WTC11 (cell line): ENCODE measurements around the gene PDSS2.

Experiments used
- ATF3 ChIP-seq: sonication (generic); formaldehyde crosslinking; conservative IDR thresholded peaks from 2 replicates; pipeline ENCODE4 v1.8.1; 2022; ENCODE audit warnings: mild to moderate bottlenecking, missing genetic modification reagents
- CTCF ChIP-seq: fragments of 200-600 bp; IDR thresholded peaks from 2 replicates; pipeline ENCODE4 v1.8.0; 2022; ENCODE audit warnings: antibody characterized with exemption
- E2F1 ChIP-seq: sonication (generic); formaldehyde crosslinking; IDR thresholded peaks from 2 replicates; pipeline ENCODE4 v1.8.0; 2022; ENCODE audit warnings: mild to moderate bottlenecking, missing genetic modification reagents
- ELF4 ChIP-seq: sonication (generic); formaldehyde crosslinking; IDR thresholded peaks from 2 replicates; pipeline ENCODE4 v1.8.1; 2022; ENCODE audit warnings: low read depth, mild to moderate bottlenecking, moderate library complexity, missing genetic modification reagents
- IRF1 ChIP-seq: sonication (generic); formaldehyde crosslinking; IDR thresholded peaks from 2 replicates; pipeline ENCODE4 v1.8.0; 2023; ENCODE audit warnings: missing genetic modification reagents
- MAX ChIP-seq: sonication (generic); formaldehyde crosslinking; IDR thresholded peaks from 2 replicates; pipeline ENCODE4 v1.8.0; 2022; ENCODE audit warnings: mild to moderate bottlenecking, missing genetic modification reagents
- SMAD3 ChIP-seq: sonication (generic); formaldehyde crosslinking; IDR thresholded peaks from 2 replicates; pipeline ENCODE4 v1.8.0; 2022; ENCODE audit warnings: missing genetic modification reagents, mild to moderate bottlenecking, borderline replicate concordance
- USF2 ChIP-seq: sonication (generic); formaldehyde crosslinking; IDR thresholded peaks from 2 replicates; pipeline ENCODE4 v1.8.1; 2023; ENCODE audit warnings: mild to moderate bottlenecking, missing genetic modification reagents, moderate library complexity
- ZBTB43 ChIP-seq: sonication (generic); formaldehyde crosslinking; IDR thresholded peaks from 2 replicates; pipeline ENCODE4 v1.8.1; 2023; ENCODE audit warnings: mild to moderate bottlenecking, missing genetic modification reagents
- ZNF232 ChIP-seq: sonication (generic); formaldehyde crosslinking; IDR thresholded peaks from 2 replicates; pipeline ENCODE4 v1.8.0; 2022; ENCODE audit warnings: mild to moderate bottlenecking, missing genetic modification reagents
- ZSCAN18 ChIP-seq: fragments of 250-450 bp; sonication (Bioruptor Pico); IDR thresholded peaks from 2 replicates; pipeline ENCODE4 v2.1.2; 2022; ENCODE audit warnings: mild to moderate bottlenecking, moderate library complexity

- TF ChIP-seq ZSCAN18 (CRISPR knock-in tag): no peak
- TF ChIP-seq CTCF: no peak
- TF ChIP-seq SMAD3 (CRISPR knock-in tag): no peak
- TF ChIP-seq IRF1: no peak
- TF ChIP-seq USF2 (CRISPR knock-in tag): no peak
- TF ChIP-seq E2F1 (CRISPR knock-in tag): no peak
- TF ChIP-seq ELF4: no peak
- TF ChIP-seq ATF3 (CRISPR knock-in tag): no peak
- TF ChIP-seq MAX (CRISPR knock-in tag): no peak
- TF ChIP-seq ZBTB43: no peak
- no peak for TF ChIP-seq ZNF232 (CRISPR knock-in tag)
Observed at GRCh38 chr6:107235511-107235910, 223.9 kb downstream of the PDSS2 start.
